Measurements from ENCODE around the gene SDCCAG8.

DNA sequence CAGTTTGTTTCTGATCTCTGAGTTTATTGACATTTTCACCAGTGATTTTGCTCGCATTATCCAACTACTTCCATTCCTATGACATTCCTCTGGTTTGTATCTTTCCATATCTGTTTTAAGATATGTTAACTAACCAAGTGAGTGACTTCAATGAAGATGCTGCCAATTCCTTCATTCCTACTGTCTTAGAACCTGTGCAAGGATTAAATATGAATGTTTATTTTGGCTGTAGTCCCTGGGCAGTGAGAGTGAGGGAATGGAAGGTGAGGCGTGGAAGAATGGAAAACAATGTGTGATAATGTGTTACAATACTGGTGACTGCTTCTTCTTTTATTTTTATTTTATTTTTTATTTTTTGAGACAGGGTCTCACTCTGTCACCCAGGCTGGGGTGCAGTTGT, 183.0 kb downstream of the SDCCAG8 start:
- TF ChIP-seq, protein P1, sequence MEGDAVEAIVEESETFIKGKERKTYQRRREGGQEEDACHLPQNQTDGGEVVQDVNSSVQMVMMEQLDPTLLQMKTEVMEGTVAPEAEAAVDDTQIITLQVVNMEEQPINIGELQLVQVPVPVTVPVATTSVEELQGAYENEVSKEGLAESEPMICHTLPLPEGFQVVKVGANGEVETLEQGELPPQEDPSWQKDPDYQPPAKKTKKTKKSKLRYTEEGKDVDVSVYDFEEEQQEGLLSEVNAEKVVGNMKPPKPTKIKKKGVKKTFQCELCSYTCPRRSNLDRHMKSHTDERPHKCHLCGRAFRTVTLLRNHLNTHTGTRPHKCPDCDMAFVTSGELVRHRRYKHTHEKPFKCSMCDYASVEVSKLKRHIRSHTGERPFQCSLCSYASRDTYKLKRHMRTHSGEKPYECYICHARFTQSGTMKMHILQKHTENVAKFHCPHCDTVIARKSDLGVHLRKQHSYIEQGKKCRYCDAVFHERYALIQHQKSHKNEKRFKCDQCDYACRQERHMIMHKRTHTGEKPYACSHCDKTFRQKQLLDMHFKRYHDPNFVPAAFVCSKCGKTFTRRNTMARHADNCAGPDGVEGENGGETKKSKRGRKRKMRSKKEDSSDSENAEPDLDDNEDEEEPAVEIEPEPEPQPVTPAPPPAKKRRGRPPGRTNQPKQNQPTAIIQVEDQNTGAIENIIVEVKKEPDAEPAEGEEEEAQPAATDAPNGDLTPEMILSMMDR (IDR thresholded peaks at IDR 0.05), result no peak
- no peak for TF ChIP-seq ZFX (IDR thresholded peaks at IDR 0.05; ENCODE audit: borderline replicate concordance)
